Astrocyte (in vitro differentiated cells and primary cell): ENCODE measurements around the gene ASB8. TPM values are rescaled to one million over a fixed set of nuclear protein-coding genes. Genes with fewer than 3 reads are reported as not detected.

Source experiments
- DNase-seq: peaks from one replicate; pipeline ENCODE4 v3.0.0-alpha.2; 2010; ENCODE audit warnings: low read depth
- FAIRE-seq: peaks from 2 replicates; lab custom pipeline; 2011; peaks lifted over from hg19 to GRCh38; lab: Jason Lieb, UNC
- H2AFZ ChIP-seq: 2 replicates; pipeline ENCODE4 v1.6.0; 2012; ENCODE audit warnings: low read depth, low read length, inconsistent platforms
- H3K27ac ChIP-seq: 2 replicates; pipeline ENCODE4 v1.5.1; 2011; ENCODE audit warnings: low read depth, low read length, inconsistent platforms
- H3K27me3 ChIP-seq: 2 replicates; pipeline ENCODE4 v1.6.0; 2011; ENCODE audit warnings: low read length, inconsistent platforms; ENCODE audit not compliant: insufficient read depth
- H3K36me3 ChIP-seq: 2 replicates; pipeline ENCODE4 v1.5.1; 2011; ENCODE audit warnings: low read length, inconsistent platforms; ENCODE audit not compliant: insufficient read depth
- H3K4me1 ChIP-seq: 2 replicates; pipeline ENCODE4 v1.5.1; 2011; ENCODE audit warnings: low read length, inconsistent platforms; ENCODE audit not compliant: insufficient read depth
- H3K4me2 ChIP-seq: 2 replicates; pipeline ENCODE4 v1.6.0; 2012; ENCODE audit warnings: low read length, inconsistent platforms
- H3K4me3 ChIP-seq: 2 replicates; pipeline ENCODE4 v1.5.1; 2011; ENCODE audit warnings: low read depth, mild to moderate bottlenecking, low read length, inconsistent platforms; ENCODE audit not compliant: insufficient read depth
- H3K79me2 ChIP-seq: 2 replicates; pipeline ENCODE4 v1.6.0; 2012; ENCODE audit warnings: mild to moderate bottlenecking, low read length, inconsistent platforms; ENCODE audit not compliant: insufficient read depth
- H3K9ac ChIP-seq: 2 replicates; pipeline ENCODE4 v1.6.0; 2012; ENCODE audit warnings: mild to moderate bottlenecking, low read length, inconsistent platforms
- H3K9me3 ChIP-seq: 2 replicates; pipeline ENCODE4 v1.5.1; 2012; ENCODE audit warnings: low read depth, mild to moderate bottlenecking, low read length, inconsistent platforms; ENCODE audit not compliant: insufficient read depth
- H4K20me1 ChIP-seq: 2 replicates; pipeline ENCODE4 v1.6.0; 2012; ENCODE audit warnings: low read length, inconsistent platforms; ENCODE audit not compliant: insufficient read depth
- H3K27ac Mint-ChIP-seq: one replicate; pipeline ENCODE4 v1.8.0; 2021; ENCODE audit warnings: mild to moderate bottlenecking, mixed read lengths; ENCODE audit not compliant: unreplicated experiment
- H3K27me3 Mint-ChIP-seq: one replicate; pipeline ENCODE4 v1.8.0; 2021; ENCODE audit warnings: low read depth, mixed read lengths; ENCODE audit not compliant: unreplicated experiment
- H3K36me3 Mint-ChIP-seq: one replicate; pipeline ENCODE4 v1.8.0; 2021; ENCODE audit warnings: low read depth, mixed read lengths; ENCODE audit not compliant: unreplicated experiment
- H3K4me1 Mint-ChIP-seq: one replicate; pipeline ENCODE4 v1.8.0; 2021; ENCODE audit warnings: low read depth, mixed read lengths; ENCODE audit not compliant: unreplicated experiment
- H3K4me3 Mint-ChIP-seq: one replicate; pipeline ENCODE4 v1.8.0; 2021; ENCODE audit warnings: mild to moderate bottlenecking, moderate library complexity, mixed read lengths; ENCODE audit not compliant: unreplicated experiment
- H3K9me3 Mint-ChIP-seq: one replicate; pipeline ENCODE4 v1.8.0; 2021; ENCODE audit warnings: mild to moderate bottlenecking, mixed read lengths; ENCODE audit not compliant: unreplicated experiment
- EZH2 ChIP-seq: IDR thresholded peaks from 2 replicates; pipeline ENCODE4 v1.6.1; 2012; ENCODE audit warnings: mild to moderate bottlenecking, low read length, inconsistent platforms; ENCODE audit not compliant: insufficient read depth
- total RNA-seq: library from RNA; stranded (reverse); gene quantifications from 2 replicates; pipeline ENCODE4 v1.2.1, GENCODE V29; 2021
- TF ChIP-seq, protein P1 (sequence below): IDR thresholded peaks from 2 replicates; pipeline ENCODE4 v1.5.1; 2011; ENCODE audit warnings: low read depth, mild to moderate bottlenecking, inconsistent platforms, low read length, moderate library complexity; ENCODE audit not compliant: insufficient read depth

The ASB8 gene
- total RNA-seq, 1 donor from 2014 or later: 29.9 TPM

DNA sequence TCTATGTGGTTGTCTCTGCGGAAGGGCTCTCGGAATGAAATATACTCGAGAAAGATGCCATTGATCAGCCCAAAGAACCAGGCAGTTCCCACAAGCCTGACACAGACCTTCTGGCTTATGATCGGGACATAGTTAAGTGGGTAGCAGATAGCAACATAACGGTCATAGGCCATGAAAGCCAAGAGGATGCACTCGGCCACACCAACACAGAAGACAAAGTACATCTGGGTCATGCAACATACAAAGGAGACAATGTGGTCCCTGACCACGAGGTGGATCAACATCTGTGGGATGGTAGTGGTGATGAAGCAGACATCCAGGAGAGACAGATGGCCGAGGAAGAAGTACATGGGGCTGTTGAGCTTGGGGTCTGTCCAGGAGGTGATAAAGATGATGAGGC lies 45.5 kb upstream of the ASB8 start:
- Histone ChIP-seq H4K20me1 (no peaks in the 10 kb centered on the region), H3K36me3 (no peaks in the 10 kb centered on the region), H3K4me1 (peaks cover 5% of the 10 kb centered on the region), H3K27ac (no peak overlapping the region), H3K4me3 (no peak overlapping the region), H3K79me2 (no peaks in the 10 kb centered on the region), H3K27me3 (no peaks in the 10 kb centered on the region), H3K9me3 (peaks cover 4% of the 10 kb centered on the region), H3K9ac (no peak overlapping the region), H2AFZ (no peak overlapping the region), H3K4me2 (no peak overlapping the region)
- TF ChIP-seq EZH2: no peak
- TF ChIP-seq, protein P1, sequence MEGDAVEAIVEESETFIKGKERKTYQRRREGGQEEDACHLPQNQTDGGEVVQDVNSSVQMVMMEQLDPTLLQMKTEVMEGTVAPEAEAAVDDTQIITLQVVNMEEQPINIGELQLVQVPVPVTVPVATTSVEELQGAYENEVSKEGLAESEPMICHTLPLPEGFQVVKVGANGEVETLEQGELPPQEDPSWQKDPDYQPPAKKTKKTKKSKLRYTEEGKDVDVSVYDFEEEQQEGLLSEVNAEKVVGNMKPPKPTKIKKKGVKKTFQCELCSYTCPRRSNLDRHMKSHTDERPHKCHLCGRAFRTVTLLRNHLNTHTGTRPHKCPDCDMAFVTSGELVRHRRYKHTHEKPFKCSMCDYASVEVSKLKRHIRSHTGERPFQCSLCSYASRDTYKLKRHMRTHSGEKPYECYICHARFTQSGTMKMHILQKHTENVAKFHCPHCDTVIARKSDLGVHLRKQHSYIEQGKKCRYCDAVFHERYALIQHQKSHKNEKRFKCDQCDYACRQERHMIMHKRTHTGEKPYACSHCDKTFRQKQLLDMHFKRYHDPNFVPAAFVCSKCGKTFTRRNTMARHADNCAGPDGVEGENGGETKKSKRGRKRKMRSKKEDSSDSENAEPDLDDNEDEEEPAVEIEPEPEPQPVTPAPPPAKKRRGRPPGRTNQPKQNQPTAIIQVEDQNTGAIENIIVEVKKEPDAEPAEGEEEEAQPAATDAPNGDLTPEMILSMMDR: no peak
- FAIRE-seq (no peak), DNase-seq (no peak)
- H3K27me3 Mint-ChIP-seq: peaks cover 3% of the 10 kb centered on the region
- peaks cover 4% of the 10 kb centered on the region for H3K4me1 Mint-ChIP-seq
- H3K9me3 Mint-ChIP-seq: peaks cover 25% of the 10 kb centered on the region
- H3K36me3 Mint-ChIP-seq: peaks cover 5% of the 10 kb centered on the region
- no peak overlapping the region for H3K4me3 Mint-ChIP-seq
- H3K27ac Mint-ChIP-seq: no peak overlapping the region

DNA sequence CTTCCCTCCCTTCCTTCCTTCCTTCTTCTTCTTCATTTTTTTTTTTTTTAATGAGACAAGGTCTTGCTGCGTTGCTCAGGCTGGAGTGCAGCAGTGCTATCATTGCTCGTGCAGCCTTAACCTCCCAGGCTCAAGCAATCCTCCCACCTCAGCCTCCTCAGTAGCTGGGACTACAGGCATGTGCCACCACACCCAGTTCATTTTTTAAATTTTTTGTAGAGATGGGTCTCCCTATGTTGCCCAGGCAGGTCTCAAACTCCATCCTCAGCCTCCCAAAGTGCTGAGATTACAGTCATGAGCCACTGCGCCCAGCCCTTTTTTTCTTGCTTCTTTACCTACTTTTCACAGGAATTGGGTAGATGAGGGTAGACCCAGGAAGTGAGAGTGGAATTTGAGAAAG lies 44.2 kb upstream of the ASB8 start:
- Histone ChIP-seq H3K27me3 (no peaks in the 10 kb centered on the region), H3K9ac (no peak overlapping the region), H3K9me3 (peaks cover 4% of the 10 kb centered on the region), H3K27ac (no peak overlapping the region), H3K79me2 (no peaks in the 10 kb centered on the region), H3K4me3 (no peak overlapping the region), H4K20me1 (no peaks in the 10 kb centered on the region), H2AFZ (no peak overlapping the region), H3K36me3 (no peaks in the 10 kb centered on the region), H3K4me1 (peaks cover 12% of the 10 kb centered on the region), H3K4me2 (no peak overlapping the region)
- H3K4me1 Mint-ChIP-seq: peaks cover 4% of the 10 kb centered on the region
- H3K4me3 Mint-ChIP-seq: no peak overlapping the region
- TF ChIP-seq, protein P1: no peak
- TF ChIP-seq EZH2: no peak
- H3K27me3 Mint-ChIP-seq: peaks cover 3% of the 10 kb centered on the region
- peaks cover 16% of the 10 kb centered on the region for H3K9me3 Mint-ChIP-seq
- peaks cover 5% of the 10 kb centered on the region for H3K36me3 Mint-ChIP-seq
- FAIRE-seq (no peak), DNase-seq (no peak)
- no peak overlapping the region for H3K27ac Mint-ChIP-seq

DNA sequence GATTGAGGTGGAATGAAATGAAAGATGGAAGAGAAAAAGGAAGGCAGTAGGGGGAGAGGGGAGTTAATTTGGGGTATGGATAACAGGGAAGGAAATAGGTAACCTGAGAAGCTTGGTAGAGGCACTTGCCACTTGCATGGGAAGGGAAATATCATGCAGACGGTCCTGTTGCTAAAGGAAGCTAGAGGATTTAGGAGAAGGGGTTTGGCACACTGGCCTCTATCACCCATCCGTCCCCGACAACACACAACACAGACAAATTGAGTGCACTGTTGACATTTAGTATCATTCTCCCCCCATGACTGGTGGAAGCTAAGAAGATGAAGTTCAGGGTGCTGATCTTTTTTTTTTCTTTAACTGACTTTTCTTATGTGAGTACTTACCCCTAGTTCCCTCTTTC lies 43.8 kb upstream of the ASB8 start:
- H3K4me3 Mint-ChIP-seq: no peak overlapping the region

More for the DNA sequence above, 43.8 kb upstream of the ASB8 start:
- peaks cover 4% of the 10 kb centered on the region for H3K4me1 Mint-ChIP-seq
- no peaks in the 10 kb centered on the region for H3K27me3 ChIP-seq
- H3K36me3 Mint-ChIP-seq: peaks cover 3% of the 10 kb centered on the region
- peaks cover 12% of the 10 kb centered on the region for H3K4me1 ChIP-seq
- no peak for DNase-seq
- H3K4me2 ChIP-seq: no peak overlapping the region
- H3K79me2 ChIP-seq: no peaks in the 10 kb centered on the region
- TF ChIP-seq, protein P1: no peak
- TF ChIP-seq EZH2: no peak
- H3K27ac ChIP-seq: no peak overlapping the region
- H3K27ac Mint-ChIP-seq: no peak overlapping the region
- H3K4me3 ChIP-seq: no peak overlapping the region
- H3K36me3 ChIP-seq: no peaks in the 10 kb centered on the region
- H3K9me3 ChIP-seq: peaks cover 4% of the 10 kb centered on the region
- no peak for FAIRE-seq
- H3K9me3 Mint-ChIP-seq: peaks cover 12% of the 10 kb centered on the region
- no peak overlapping the region for H2AFZ ChIP-seq
- peaks cover 3% of the 10 kb centered on the region for H3K27me3 Mint-ChIP-seq
- H3K9ac ChIP-seq: no peak overlapping the region
- no peaks in the 10 kb centered on the region for H4K20me1 ChIP-seq
